PC-9 (cell line): Measurements from ENCODE around the gene C3AR1. TPM values are rescaled to one million over a fixed set of nuclear protein-coding genes. Genes with fewer than 3 reads are reported as not detected.

Experiments used
- BruUV-seq: library from RNA; stranded (reverse); fragments of 400-500 nt; replicated peaks from 2 replicates; lab custom pipeline; 2021; lab: Mats Ljungman, UMichigan
- CTCF ChIA-PET: fragments of 300-600 bp; sonication (Branson Sonifier 250); formaldehyde crosslinking; loops from one replicate; lab custom pipeline; 2022; ENCODE audit warnings: antibody characterized with exemption; lab: Charles Lee
- POLR2A ChIA-PET: fragments of 300-600 bp; sonication (Branson Sonifier 250); formaldehyde crosslinking; loops from one replicate; lab custom pipeline; 2022; ENCODE audit warnings: antibody characterized with exemption; ENCODE audit not compliant: unreplicated experiment; lab: Charles Lee
- DNase-seq, 2 experiments: peaks; one replicate each; pipeline versions ENCODE4 v3.0.0 to v3.0.0-alpha.2; 2015 to 2022; ENCODE audit warnings: mixed read lengths in 1 of 2
- H2AFZ ChIP-seq: fragments of 200-600 bp; sonication (generic); 2 replicates; pipeline ENCODE4 v1.8.1; 2017; ENCODE audit warnings: antibody characterized with exemption
- H3F3A ChIP-seq: fragments of 200-600 bp; sonication (generic); 2 replicates; pipeline ENCODE4 v1.8.1; 2017; ENCODE audit warnings: antibody characterized with exemption, mild to moderate bottlenecking, low read depth; ENCODE audit not compliant: insufficient read depth
- H3K27ac ChIP-seq: fragments of 200-600 bp; sonication (generic); 2 replicates; pipeline ENCODE4 v1.6.1; 2016; ENCODE audit warnings: mixed run types
- H3K27me3 ChIP-seq: fragments of 200-600 bp; sonication (generic); 2 replicates; pipeline ENCODE4 v1.6.1; 2016; ENCODE audit warnings: low read depth, mixed run types; ENCODE audit not compliant: insufficient read depth
- H3K36me3 ChIP-seq: fragments of 200-600 bp; sonication (generic); 2 replicates; pipeline ENCODE4 v1.6.1; 2016; ENCODE audit warnings: low read depth, mixed run types
- H3K4me1 ChIP-seq: fragments of 200-600 bp; sonication (generic); replicated peaks from 2 replicates; pipeline ENCODE4 v1.6.1; 2016; ENCODE audit warnings: mixed run types; ENCODE audit not compliant: insufficient read depth
- H3K4me2 ChIP-seq: fragments of 200-600 bp; sonication (generic); 2 replicates; pipeline ENCODE4 v1.6.1; 2017; ENCODE audit warnings: mixed run types
- H3K4me3 ChIP-seq: fragments of 200-600 bp; sonication (generic); 2 replicates; pipeline ENCODE4 v1.6.1; 2016; ENCODE audit warnings: mixed run types
- H3K79me2 ChIP-seq: fragments of 200-600 bp; sonication (generic); 2 replicates; pipeline ENCODE4 v1.6.1; 2017; ENCODE audit warnings: low read depth, mixed run types
- H3K9me2 ChIP-seq: fragments of 200-600 bp; sonication (generic); 2 replicates; pipeline ENCODE4 v1.8.1; 2017; ENCODE audit warnings: mild to moderate bottlenecking; ENCODE audit not compliant: insufficient read depth
- H3K9me3 ChIP-seq: fragments of 200-600 bp; sonication (generic); 2 replicates; pipeline ENCODE4 v1.8.1; 2016; ENCODE audit warnings: low read depth; ENCODE audit not compliant: insufficient read depth
- H4K20me1 ChIP-seq: fragments of 200-600 bp; sonication (generic); 2 replicates; pipeline ENCODE4 v1.8.1; 2017; ENCODE audit not compliant: insufficient read depth
- EZH2 ChIP-seq: fragments of 200-600 bp; sonication (generic); IDR thresholded peaks from 2 replicates; pipeline ENCODE4 v1.8.0; 2017; ENCODE audit warnings: antibody characterized with exemption, low read depth
- intact Hi-C: fragments of 100-400 bp; cut with micrococcal nuclease; formaldehyde crosslinking; loops from one replicate; pipeline ENCODE4 v1.10.0; 2022; ENCODE audit not compliant: unreplicated experiment
- total RNA-seq: library from RNA; stranded (reverse); gene quantifications from 2 replicates; pipeline ENCODE4 v1.2.3, GENCODE V29; 2021
- TF ChIP-seq, protein P1 (sequence below): fragments of 200-600 bp; sonication (generic); conservative IDR thresholded peaks from 2 replicates; pipeline ENCODE4 v1.6.1; 2017; ENCODE audit warnings: mixed run types, antibody characterized with exemption, mild to moderate bottlenecking, moderate library complexity

Gene C3AR1
- total RNA-seq, 1 experiment from 2014 or later = not detected

DNA sequence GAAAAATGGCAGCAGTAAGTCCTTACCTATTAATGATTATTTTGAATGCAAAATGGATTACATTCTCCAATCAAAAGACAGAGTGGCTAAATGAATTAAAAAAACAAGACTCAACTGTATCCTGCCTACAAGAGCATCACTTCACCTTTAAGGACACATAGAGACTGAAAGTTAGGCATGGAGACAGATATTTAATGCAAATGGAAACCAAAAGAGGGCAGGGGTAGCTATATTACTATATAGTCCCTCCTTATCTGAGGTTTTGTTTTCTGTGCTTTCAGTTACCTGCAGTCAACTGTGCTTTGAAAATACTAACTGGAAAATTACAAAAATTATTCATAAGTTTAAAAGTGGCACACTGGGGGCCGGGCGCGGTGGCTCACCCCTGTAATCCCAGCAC, 33.1 kb upstream of the C3AR1 start:
- Histone ChIP-seq H3K9me2 (no peaks in the 10 kb centered on the region), H3K9me3 (no peaks in the 10 kb centered on the region), H3K27ac (peak overlapping the region; percentile 2; the same call in 1 of the 2 replicates), H3K4me1 (peaks cover 11% of the 10 kb centered on the region; the same call in 1 of the 2 replicates), H3K4me2 (no peak overlapping the region), H3K36me3 (peaks cover 7% of the 10 kb centered on the region; the same call in 1 of the 2 replicates), H3K79me2 (no peaks in the 10 kb centered on the region), H3K4me3 (no peak overlapping the region), H4K20me1 (no peaks in the 10 kb centered on the region), H3K27me3 (no peaks in the 10 kb centered on the region), H2AFZ (no peak overlapping the region), H3F3A (no peaks in the 10 kb centered on the region)
- no peak for DNase-seq
- no peak for TF ChIP-seq EZH2
- TF ChIP-seq, protein P1, sequence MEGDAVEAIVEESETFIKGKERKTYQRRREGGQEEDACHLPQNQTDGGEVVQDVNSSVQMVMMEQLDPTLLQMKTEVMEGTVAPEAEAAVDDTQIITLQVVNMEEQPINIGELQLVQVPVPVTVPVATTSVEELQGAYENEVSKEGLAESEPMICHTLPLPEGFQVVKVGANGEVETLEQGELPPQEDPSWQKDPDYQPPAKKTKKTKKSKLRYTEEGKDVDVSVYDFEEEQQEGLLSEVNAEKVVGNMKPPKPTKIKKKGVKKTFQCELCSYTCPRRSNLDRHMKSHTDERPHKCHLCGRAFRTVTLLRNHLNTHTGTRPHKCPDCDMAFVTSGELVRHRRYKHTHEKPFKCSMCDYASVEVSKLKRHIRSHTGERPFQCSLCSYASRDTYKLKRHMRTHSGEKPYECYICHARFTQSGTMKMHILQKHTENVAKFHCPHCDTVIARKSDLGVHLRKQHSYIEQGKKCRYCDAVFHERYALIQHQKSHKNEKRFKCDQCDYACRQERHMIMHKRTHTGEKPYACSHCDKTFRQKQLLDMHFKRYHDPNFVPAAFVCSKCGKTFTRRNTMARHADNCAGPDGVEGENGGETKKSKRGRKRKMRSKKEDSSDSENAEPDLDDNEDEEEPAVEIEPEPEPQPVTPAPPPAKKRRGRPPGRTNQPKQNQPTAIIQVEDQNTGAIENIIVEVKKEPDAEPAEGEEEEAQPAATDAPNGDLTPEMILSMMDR = no peak
- no TSS peak for BruUV-seq
- POLR2A ChIA-PET = no interaction called here
- intact Hi-C loops = no loop called here
- CTCF ChIA-PET = no interaction called here

- H3K36me3 ChIP-seq = peaks cover 23% of the 10 kb centered on the region
- CTCF ChIA-PET = no interaction called here
Measured at GRCh38 chr12:8096281-8096915, 30.2 kb upstream of the C3AR1 start.

DNA sequence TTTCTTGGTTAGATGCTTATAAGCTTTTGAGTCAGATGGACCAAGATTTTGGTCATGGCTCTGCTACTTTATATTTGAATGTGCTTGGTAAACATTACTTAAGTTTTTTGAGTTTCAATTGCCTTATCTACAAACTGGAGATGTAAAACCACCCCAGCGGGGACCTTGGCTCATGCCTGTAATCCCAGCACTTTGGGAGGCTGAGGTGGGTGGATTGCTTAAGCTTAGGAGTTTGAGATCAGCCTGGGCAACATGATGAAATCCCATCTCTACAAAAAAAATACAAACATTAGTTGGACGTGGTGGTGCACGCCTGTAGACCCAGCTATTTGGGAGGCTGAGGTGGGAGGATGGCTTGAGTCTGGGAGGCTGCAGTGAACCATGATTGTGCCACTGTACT, 27.1 kb upstream of the C3AR1 start:
- no peak for DNase-seq
- no peak overlapping the region for H3K4me3 ChIP-seq
- no peak overlapping the region for H3K4me2 ChIP-seq
- H3K36me3 ChIP-seq = peaks cover 24% of the 10 kb centered on the region
- H2AFZ ChIP-seq = no peak overlapping the region
- intact Hi-C loops = no loop called here
- H4K20me1 ChIP-seq = peaks cover 6% of the 10 kb centered on the region; the same call in 1 of the 2 replicates
- ChIA-PET CTCF (no interaction called here), POLR2A (no interaction called here)
- H3K4me1 ChIP-seq = no peaks in the 10 kb centered on the region
- no peaks in the 10 kb centered on the region for H3F3A ChIP-seq
- no peaks in the 10 kb centered on the region for H3K9me3 ChIP-seq
- TF ChIP-seq, protein P1 = no peak
- TF ChIP-seq EZH2 = no peak
- no peaks in the 10 kb centered on the region for H3K27me3 ChIP-seq
- H3K79me2 ChIP-seq = no peaks in the 10 kb centered on the region
- H3K9me2 ChIP-seq = no peaks in the 10 kb centered on the region
- no TSS peak for BruUV-seq
- H3K27ac ChIP-seq = no peak overlapping the region

More at GRCh38 chr12:8096281-8096915, 30.2 kb upstream of the C3AR1 start:
- no peaks in the 10 kb centered on the region for H3K27me3 ChIP-seq
- intact Hi-C loops = no loop called here
- DNase-seq = no peak
- POLR2A ChIA-PET = no interaction called here
- no peaks in the 10 kb centered on the region for H3K9me2 ChIP-seq
- H3K9me3 ChIP-seq = no peaks in the 10 kb centered on the region
- no TSS peak for BruUV-seq
- peaks cover 11% of the 10 kb centered on the region; the same call in 1 of the 2 replicates for H3K4me1 ChIP-seq
- no peaks in the 10 kb centered on the region for H4K20me1 ChIP-seq
- H3K4me2 ChIP-seq = no peak overlapping the region
- no peaks in the 10 kb centered on the region for H3F3A ChIP-seq
- no peak overlapping the region for H2AFZ ChIP-seq
- H3K79me2 ChIP-seq = no peaks in the 10 kb centered on the region
- no peak overlapping the region for H3K4me3 ChIP-seq
- H3K27ac ChIP-seq = no peak overlapping the region; the same call in 1 of the 2 replicates
- TF ChIP-seq, protein P1 = no peak
- TF ChIP-seq EZH2 = no peak
